WTC11 (cell line): ENCODE data around the gene NTRK3. TPM values are rescaled to one million over a fixed set of nuclear protein-coding genes. Genes with fewer than 3 reads are reported as not detected.

ENCODE experiments used
- ATAC-seq: fragments of 200-7000 bp; cut with Tn5 transposase; 2 replicates; pipeline ENCODE4 v1.10.0; 2021; ENCODE audit warnings: mild to moderate bottlenecking, moderate library complexity
- CTCF ChIA-PET: fragments of 300-600 bp; sonication (Branson Sonifier 250); formaldehyde crosslinking; loops from one replicate; lab custom pipeline; 2021; ENCODE audit warnings: antibody characterized with exemption; lab: Charles Lee
- POLR2A ChIA-PET: fragments of 350-600 bp; sonication (Branson Sonifier 250); formaldehyde crosslinking; loops from one replicate; lab custom pipeline; 2021; ENCODE audit warnings: antibody characterized with exemption; lab: Charles Lee
- DNase-seq: peaks from one replicate; pipeline ENCODE4 v3.0.0; 2021; ENCODE audit warnings: low spot score
- H3K27ac Mint-ChIP-seq: 2 replicates; pipeline ENCODE4 v1.8.0; 2021; ENCODE audit warnings: mixed read lengths
- H3K27me3 Mint-ChIP-seq: 2 replicates; pipeline ENCODE4 v1.8.0; 2021; ENCODE audit warnings: low read depth, mild to moderate bottlenecking, moderate library complexity, mixed read lengths
- H3K36me3 Mint-ChIP-seq: 2 replicates; pipeline ENCODE4 v1.8.0; 2021; ENCODE audit warnings: mixed read lengths
- H3K4me1 Mint-ChIP-seq: 2 replicates; pipeline ENCODE4 v1.8.0; 2022; ENCODE audit warnings: mixed read lengths
- H3K4me3 Mint-ChIP-seq: 2 replicates; pipeline ENCODE4 v1.8.0; 2021; ENCODE audit warnings: mild to moderate bottlenecking, moderate library complexity, mixed read lengths
- H3K9me3 Mint-ChIP-seq: 2 replicates; pipeline ENCODE4 v1.8.0; 2021; ENCODE audit warnings: mixed read lengths
- ATF2 ChIP-seq: sonication (generic); formaldehyde crosslinking; IDR thresholded peaks from 2 replicates; pipeline ENCODE4 v1.8.1; 2022; ENCODE audit warnings: low read depth, missing genetic modification reagents, borderline replicate concordance
- GRHL2 ChIP-seq: fragments of 250-450 bp; sonication (Bioruptor Pico); IDR thresholded peaks from 2 replicates; pipeline ENCODE4 v1.8.0; 2022; ENCODE audit warnings: mild to moderate bottlenecking, moderate library complexity; ENCODE audit not compliant: insufficient replicate concordance, severe bottlenecking
- KAT7 ChIP-seq: sonication (generic); formaldehyde crosslinking; IDR thresholded peaks from 2 replicates; pipeline ENCODE4 v1.8.1; 2023; ENCODE audit warnings: missing genetic modification reagents, mild to moderate bottlenecking, borderline replicate concordance
- NFE2L1 ChIP-seq: sonication (generic); formaldehyde crosslinking; IDR thresholded peaks from 2 replicates; pipeline ENCODE4 v1.8.1; 2023; ENCODE audit warnings: missing genetic modification reagents
- NFYB ChIP-seq: sonication (generic); formaldehyde crosslinking; conservative IDR thresholded peaks from 2 replicates; pipeline ENCODE4 v1.8.0; 2022; ENCODE audit warnings: low read depth, missing genetic modification reagents
- OVOL2 ChIP-seq: fragments of 250-450 bp; sonication (Bioruptor Pico); IDR thresholded peaks from 2 replicates; pipeline ENCODE4 v1.9.0; 2021; ENCODE audit warnings: mild to moderate bottlenecking, borderline replicate concordance
- SMAD4 ChIP-seq: sonication (generic); formaldehyde crosslinking; IDR thresholded peaks from 2 replicates; pipeline ENCODE4 v1.8.0; 2022; ENCODE audit warnings: mild to moderate bottlenecking, missing genetic modification reagents
- USF2 ChIP-seq: sonication (generic); formaldehyde crosslinking; IDR thresholded peaks from 2 replicates; pipeline ENCODE4 v1.8.1; 2023; ENCODE audit warnings: mild to moderate bottlenecking, missing genetic modification reagents, moderate library complexity
- ZNF671 ChIP-seq: fragments of 250-450 bp; sonication (Bioruptor Pico); IDR thresholded peaks from 2 replicates; pipeline ENCODE4 v1.8.0; 2021; ENCODE audit warnings: mild to moderate bottlenecking
- total RNA-seq: library from RNA; stranded (reverse); gene quantifications from 3 replicates; pipeline ENCODE4 v1.2.3, GENCODE V29; 2021
- TF ChIP-seq, protein P1 (sequence below): sonication (generic); formaldehyde crosslinking; IDR thresholded peaks from 2 replicates; pipeline ENCODE4 v1.8.0; 2022; ENCODE audit warnings: mild to moderate bottlenecking, missing genetic modification reagents
- TF ChIP-seq, protein P2 (sequence below): fragments of 250-450 bp; sonication (Bioruptor Pico); IDR thresholded peaks from 2 replicates; pipeline ENCODE4 v1.9.0; 2021; ENCODE audit warnings: mild to moderate bottlenecking
- TF ChIP-seq, protein P3 (sequence below): sonication (generic); formaldehyde crosslinking; conservative IDR thresholded peaks from 2 replicates; pipeline ENCODE4 v1.8.1; 2022; ENCODE audit warnings: mild to moderate bottlenecking, missing genetic modification reagents
- TF ChIP-seq, protein P4 (sequence below): sonication (generic); formaldehyde crosslinking; IDR thresholded peaks from 2 replicates; pipeline ENCODE4 v1.8.1; 2023; ENCODE audit warnings: mild to moderate bottlenecking, missing genetic modification reagents, moderate library complexity
- TF ChIP-seq, protein P5 (sequence below): sonication (generic); formaldehyde crosslinking; IDR thresholded peaks from 2 replicates; pipeline ENCODE4 v1.8.1; 2022; ENCODE audit warnings: mild to moderate bottlenecking, moderate library complexity, missing genetic modification reagents
- TF ChIP-seq, protein P6 (sequence below): sonication (generic); formaldehyde crosslinking; IDR thresholded peaks from 2 replicates; pipeline ENCODE4 v1.8.0; 2023; ENCODE audit warnings: missing genetic modification reagents, mild to moderate bottlenecking, borderline replicate concordance

The NTRK3 gene
- total RNA-seq, 1 experiment from 2014 or later, result 12.3 TPM

GRCh38 chr15:87931584-87931983 lies 325.0 kb downstream of the NTRK3 start (continued):
- TF ChIP-seq, protein P1, sequence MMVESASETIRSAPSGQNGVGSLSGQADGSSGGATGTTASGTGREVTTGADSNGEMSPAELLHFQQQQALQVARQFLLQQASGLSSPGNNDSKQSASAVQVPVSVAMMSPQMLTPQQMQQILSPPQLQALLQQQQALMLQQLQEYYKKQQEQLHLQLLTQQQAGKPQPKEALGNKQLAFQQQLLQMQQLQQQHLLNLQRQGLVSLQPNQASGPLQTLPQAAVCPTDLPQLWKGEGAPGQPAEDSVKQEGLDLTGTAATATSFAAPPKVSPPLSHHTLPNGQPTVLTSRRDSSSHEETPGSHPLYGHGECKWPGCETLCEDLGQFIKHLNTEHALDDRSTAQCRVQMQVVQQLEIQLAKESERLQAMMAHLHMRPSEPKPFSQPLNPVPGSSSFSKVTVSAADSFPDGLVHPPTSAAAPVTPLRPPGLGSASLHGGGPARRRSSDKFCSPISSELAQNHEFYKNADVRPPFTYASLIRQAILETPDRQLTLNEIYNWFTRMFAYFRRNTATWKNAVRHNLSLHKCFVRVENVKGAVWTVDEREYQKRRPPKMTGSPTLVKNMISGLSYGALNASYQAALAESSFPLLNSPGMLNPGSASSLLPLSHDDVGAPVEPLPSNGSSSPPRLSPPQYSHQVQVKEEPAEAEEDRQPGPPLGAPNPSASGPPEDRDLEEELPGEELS (CRISPR knock-in tag), result no peak
- no peak for TF ChIP-seq ZNF671
- TF ChIP-seq, protein P2, sequence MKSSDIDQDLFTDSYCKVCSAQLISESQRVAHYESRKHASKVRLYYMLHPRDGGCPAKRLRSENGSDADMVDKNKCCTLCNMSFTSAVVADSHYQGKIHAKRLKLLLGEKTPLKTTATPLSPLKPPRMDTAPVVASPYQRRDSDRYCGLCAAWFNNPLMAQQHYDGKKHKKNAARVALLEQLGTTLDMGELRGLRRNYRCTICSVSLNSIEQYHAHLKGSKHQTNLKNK, result no peak
- TF ChIP-seq, all 79 proteins: peak for 0

GRCh38 chr15:87930457-87930856 lies 326.1 kb downstream of the NTRK3 start:
- H3K36me3 Mint-ChIP-seq, result no peaks in the 10 kb centered on the region
- DNase-seq (no peak), ATAC-seq (no peak)
- POLR2A ChIA-PET, result no interaction called here
- no peak overlapping the region for H3K4me3 Mint-ChIP-seq
- no peak overlapping the region for H3K27ac Mint-ChIP-seq
- TF ChIP-seq GRHL2 (CRISPR knock-in tag) (no peak), KAT7 (CRISPR knock-in tag) (no peak), ATF2 (CRISPR knock-in tag) (no peak), NFE2L1 (CRISPR knock-in tag) (no peak), NFYB (CRISPR knock-in tag) (no peak), SMAD4 (no peak), USF2 (CRISPR knock-in tag) (no peak), OVOL2 (no peak)
- TF ChIP-seq, protein P3, sequence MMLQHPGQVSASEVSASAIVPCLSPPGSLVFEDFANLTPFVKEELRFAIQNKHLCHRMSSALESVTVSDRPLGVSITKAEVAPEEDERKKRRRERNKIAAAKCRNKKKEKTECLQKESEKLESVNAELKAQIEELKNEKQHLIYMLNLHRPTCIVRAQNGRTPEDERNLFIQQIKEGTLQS, result no peak
- TF ChIP-seq, protein P4, sequence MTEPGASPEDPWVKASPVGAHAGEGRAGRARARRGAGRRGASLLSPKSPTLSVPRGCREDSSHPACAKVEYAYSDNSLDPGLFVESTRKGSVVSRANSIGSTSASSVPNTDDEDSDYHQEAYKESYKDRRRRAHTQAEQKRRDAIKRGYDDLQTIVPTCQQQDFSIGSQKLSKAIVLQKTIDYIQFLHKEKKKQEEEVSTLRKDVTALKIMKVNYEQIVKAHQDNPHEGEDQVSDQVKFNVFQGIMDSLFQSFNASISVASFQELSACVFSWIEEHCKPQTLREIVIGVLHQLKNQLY (CRISPR knock-in tag), result no peak
- TF ChIP-seq, protein P5, sequence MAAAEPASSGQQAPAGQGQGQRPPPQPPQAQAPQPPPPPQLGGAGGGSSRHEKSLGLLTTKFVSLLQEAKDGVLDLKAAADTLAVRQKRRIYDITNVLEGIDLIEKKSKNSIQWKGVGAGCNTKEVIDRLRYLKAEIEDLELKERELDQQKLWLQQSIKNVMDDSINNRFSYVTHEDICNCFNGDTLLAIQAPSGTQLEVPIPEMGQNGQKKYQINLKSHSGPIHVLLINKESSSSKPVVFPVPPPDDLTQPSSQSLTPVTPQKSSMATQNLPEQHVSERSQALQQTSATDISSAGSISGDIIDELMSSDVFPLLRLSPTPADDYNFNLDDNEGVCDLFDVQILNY, result no peak
- TF ChIP-seq, protein P6, sequence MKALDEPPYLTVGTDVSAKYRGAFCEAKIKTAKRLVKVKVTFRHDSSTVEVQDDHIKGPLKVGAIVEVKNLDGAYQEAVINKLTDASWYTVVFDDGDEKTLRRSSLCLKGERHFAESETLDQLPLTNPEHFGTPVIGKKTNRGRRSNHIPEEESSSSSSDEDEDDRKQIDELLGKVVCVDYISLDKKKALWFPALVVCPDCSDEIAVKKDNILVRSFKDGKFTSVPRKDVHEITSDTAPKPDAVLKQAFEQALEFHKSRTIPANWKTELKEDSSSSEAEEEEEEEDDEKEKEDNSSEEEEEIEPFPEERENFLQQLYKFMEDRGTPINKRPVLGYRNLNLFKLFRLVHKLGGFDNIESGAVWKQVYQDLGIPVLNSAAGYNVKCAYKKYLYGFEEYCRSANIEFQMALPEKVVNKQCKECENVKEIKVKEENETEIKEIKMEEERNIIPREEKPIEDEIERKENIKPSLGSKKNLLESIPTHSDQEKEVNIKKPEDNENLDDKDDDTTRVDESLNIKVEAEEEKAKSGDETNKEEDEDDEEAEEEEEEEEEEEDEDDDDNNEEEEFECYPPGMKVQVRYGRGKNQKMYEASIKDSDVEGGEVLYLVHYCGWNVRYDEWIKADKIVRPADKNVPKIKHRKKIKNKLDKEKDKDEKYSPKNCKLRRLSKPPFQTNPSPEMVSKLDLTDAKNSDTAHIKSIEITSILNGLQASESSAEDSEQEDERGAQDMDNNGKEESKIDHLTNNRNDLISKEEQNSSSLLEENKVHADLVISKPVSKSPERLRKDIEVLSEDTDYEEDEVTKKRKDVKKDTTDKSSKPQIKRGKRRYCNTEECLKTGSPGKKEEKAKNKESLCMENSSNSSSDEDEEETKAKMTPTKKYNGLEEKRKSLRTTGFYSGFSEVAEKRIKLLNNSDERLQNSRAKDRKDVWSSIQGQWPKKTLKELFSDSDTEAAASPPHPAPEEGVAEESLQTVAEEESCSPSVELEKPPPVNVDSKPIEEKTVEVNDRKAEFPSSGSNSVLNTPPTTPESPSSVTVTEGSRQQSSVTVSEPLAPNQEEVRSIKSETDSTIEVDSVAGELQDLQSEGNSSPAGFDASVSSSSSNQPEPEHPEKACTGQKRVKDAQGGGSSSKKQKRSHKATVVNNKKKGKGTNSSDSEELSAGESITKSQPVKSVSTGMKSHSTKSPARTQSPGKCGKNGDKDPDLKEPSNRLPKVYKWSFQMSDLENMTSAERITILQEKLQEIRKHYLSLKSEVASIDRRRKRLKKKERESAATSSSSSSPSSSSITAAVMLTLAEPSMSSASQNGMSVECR (CRISPR knock-in tag), result no peak
- TF ChIP-seq, all 79 proteins: peak for 0
- CTCF ChIA-PET, result no interaction called here
- H3K9me3 Mint-ChIP-seq, result no peaks in the 10 kb centered on the region; the same call in 1 of the 2 replicates
- no peaks in the 10 kb centered on the region for H3K4me1 Mint-ChIP-seq
- no peaks in the 10 kb centered on the region for H3K27me3 Mint-ChIP-seq
